Left kidney (tissue), 2 donors: ENCODE measurements around the gene SERGEF. TPM values are rescaled to one million over a fixed set of nuclear protein-coding genes. Genes with fewer than 3 reads are reported as not detected.

Experiments used
- DNase-seq: peaks from one replicate; pipeline ENCODE4 v3.0.0-alpha.2; 2013
- polyA plus RNA-seq: library from polyadenylated mRNA; unstranded; fragments of 120-200 nt; gene quantifications from one replicate; pipeline ENCODE4 v1.2.1, GENCODE V29; 2013; ENCODE audit not compliant: insufficient read length

The SERGEF gene
- polyA plus RNA-seq, 1 donor = 18.1 TPM

GRCh38 chr11:17770917-17771316 is 241.9 kb downstream of the SERGEF start:
- no peak for DNase-seq

DNA sequence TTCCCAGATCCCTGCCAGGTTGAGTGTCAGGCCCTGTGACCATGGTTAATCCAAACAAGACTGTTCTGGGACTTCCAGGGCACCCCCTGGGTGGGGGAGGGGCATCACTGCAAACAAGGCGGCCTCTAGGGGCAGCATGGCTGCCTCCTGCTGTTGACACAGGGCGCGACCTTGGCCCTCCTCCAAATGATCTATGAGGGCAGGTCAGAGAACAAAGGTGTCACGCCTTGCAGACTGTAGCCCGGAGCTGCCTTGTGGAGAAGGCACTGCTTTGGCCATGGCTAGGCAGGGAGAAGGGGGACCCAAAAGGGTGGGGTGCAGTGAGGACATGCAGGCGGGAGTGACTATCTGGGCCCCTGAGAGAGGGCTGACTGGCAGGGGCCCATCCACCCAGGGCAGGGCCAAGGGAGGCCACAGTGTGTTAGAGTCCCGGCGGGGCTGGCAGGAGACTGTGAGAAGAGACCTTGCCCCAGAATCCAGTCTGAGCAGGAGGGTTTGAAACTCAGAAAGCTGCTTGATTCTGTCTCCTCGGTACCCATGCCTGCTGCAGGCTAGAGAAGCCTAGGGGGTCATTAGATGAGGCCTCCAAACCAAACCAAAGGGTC is 242.7 kb downstream of the SERGEF start:
- no peak for DNase-seq

GRCh38 chr11:17769218-17769617 is 243.6 kb downstream of the SERGEF start:
- DNase-seq = no peak

DNA sequence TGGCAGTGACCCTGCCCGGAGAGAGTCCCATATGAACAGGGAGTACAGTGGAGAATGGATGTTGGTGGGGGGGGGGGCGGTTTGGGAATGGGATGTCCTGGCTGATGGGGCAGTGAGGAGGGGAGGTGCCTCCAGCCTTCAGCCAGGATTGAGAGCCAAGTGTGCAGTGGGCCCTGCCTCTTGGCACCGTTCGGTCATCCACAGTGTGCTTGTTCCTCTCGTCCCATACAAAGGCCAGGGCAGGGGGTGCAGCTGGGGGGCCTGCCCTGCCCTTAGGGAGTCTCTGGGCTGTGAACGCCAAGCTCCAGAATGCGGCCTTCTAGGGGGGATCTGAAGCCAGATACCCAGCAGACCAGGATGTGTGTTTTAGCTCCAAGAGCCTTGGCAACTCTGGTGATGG is 244.3 kb downstream of the SERGEF start:
- DNase-seq = no peak

GRCh38 chr11:17767914-17768313 is 244.9 kb downstream of the SERGEF start:
- no peak for DNase-seq

DNA sequence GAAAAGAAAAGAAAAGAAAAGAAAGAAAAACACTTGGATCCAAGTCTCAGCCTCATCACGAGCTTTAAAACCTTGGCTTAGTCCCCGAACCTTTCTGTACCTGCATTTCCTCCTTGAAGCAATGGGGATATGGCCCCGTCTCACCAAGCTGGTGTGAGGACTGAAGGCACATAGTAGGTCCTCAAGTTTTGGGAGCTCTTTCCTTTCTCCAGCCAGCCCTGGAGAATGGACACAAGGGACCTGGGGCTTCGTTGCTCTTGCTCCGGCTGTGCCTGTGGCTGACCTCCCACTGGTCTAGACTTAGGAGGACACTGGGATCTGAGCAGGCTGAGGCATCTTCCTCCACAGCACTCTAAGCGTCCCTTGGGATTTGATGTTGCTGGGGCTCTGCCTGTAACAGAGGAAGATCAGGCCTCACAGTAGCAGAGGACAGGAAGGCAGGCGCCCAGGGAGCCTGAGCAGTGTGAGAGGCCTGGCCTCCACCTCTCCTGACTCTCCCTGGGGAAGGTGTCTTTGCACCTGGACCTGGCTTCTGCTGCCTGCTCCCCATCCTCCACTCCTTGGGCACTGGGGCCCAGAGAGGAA is 245.5 kb downstream of the SERGEF start:
- DNase-seq = no peak

DNA sequence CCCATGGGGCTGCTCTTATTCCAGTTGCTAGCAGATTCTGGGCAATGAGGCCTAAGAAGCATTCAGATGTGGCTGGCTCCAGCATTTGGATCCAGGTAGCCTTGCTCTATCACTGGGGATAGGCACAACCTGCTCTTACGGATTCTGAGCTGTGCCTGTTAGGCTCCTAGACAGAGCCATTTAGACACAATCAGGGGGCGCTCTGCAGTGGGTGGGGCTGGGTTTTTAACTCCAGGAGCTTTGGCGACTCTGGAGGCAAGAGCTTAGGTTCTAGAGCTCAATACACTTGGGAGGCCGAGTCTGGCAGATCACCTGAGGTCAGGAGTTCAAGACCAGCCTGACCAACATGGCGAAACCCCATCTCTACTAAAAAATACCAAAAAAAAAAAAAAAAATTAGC is 246.3 kb downstream of the SERGEF start:
- no peak for DNase-seq

- DNase-seq = no peak
Measured at GRCh38 chr11:17766073-17766359, 246.8 kb downstream of the SERGEF start.

DNA sequence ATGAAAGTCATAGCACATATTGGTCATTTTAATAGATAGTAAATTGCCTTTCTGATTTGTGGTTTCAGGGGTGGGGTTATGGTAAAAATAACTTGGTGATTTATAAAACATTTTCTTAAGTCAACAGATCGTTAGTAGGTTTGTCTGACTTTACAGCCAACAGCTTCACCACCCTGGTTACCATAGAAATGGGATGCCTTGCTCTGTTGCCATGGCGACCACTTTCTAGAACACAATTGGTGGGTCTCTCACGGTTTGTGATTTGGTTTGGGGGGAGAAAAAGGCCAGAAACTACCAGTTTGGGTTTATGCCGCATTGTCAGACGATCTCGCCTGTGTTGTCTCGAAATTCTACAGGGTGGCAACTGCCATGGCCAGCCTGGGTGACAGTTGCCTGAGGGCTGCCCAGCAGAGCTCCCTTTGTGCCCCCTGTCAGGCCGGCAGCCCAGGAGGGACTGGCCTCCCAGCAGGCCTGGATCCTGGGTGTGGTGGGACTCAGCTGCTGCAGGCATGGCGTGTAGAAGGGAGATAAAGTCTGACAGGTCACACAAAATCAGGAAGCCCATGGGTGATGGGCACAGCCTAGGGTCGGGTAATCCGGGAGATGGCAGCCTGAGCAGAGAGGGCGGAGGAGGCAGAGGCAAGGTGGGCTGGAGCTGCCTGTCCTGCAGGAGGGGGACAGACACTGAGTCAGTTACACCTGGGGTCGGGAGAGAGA is 247.3 kb downstream of the SERGEF start:
- DNase-seq = no peak

- DNase-seq = no peak
Measured at GRCh38 chr11:17764446-17765218, 248.2 kb downstream of the SERGEF start.

DNA sequence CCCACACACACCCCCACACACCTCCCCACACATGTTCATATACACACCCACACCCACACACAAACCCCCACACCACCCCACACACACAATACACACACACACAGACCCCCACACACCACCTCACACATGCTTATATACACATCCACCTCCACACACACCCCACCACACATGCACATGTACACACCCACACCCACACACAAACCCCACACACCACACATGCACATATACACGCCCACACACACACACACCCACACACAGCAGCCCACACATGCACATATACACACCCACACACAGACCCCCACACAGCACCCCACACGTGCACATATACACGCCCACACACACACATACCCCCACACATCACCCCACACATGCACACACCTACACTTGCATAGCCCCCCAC is 249.1 kb downstream of the SERGEF start:
- no peak for DNase-seq

DNA sequence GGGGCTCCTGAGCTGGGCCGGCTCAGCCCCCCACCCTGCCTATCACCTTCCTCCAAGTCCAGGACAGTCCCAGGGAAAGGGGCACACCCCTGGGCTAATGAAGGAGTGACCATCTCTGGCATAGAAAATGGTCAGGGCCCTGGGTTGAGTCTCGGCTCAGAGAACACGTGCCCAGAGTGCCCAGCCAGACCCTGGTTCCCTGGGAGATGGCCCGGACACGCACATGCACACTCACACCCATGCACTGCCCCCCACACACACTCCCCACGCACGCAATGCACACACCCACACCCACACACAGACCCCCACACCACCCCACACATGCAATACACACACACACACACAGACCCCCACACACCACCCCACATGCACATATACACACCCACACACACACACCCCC is 249.6 kb downstream of the SERGEF start:
- DNase-seq = no peak

- no peak for DNase-seq
Measured at GRCh38 chr11:17762309-17762974, 250.4 kb downstream of the SERGEF start.

DNA sequence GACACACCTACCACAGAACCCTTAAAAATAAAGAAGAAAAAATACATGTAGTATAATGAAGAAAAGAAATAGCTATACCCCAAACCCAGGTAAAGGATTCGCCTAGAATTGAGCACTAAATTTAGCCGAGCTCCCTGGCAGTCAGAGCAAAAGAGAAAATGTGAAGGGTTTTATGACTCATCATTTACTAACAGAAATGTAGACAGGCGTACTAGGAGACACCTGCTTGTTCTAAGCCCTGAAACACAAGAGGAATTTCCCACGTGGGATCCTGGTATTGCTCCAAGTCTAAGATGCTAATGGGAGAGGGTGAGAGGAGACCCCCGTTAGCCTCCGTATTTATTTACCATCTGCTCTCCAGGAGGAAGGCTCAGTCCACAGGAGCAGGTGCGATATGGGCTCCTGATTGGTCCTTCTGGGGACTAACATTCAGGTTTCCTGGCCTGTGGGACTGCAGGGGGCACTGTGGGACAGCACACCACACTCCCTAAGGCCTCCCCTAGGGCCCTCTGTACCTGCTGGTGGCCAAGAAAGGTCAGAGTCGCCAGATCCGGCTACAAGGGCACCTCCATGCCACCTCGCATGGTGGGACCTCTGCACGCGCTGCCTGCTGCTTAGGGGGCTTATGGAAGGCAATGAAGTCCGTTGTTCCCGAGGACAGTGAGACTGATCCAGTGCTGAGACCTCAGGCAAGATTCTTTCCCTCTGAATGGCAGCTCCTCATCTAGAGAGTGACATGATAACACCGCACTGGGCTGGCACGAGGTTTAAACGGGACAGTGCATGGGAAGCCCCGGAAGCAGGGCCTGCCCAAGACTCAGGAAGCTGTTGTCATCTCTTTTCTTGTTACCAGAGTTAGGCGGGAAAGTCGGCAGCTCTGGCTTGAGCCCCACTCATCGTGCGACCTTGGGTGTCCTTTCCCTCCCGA is 252.5 kb downstream of the SERGEF start:
- no peak for DNase-seq

DNA sequence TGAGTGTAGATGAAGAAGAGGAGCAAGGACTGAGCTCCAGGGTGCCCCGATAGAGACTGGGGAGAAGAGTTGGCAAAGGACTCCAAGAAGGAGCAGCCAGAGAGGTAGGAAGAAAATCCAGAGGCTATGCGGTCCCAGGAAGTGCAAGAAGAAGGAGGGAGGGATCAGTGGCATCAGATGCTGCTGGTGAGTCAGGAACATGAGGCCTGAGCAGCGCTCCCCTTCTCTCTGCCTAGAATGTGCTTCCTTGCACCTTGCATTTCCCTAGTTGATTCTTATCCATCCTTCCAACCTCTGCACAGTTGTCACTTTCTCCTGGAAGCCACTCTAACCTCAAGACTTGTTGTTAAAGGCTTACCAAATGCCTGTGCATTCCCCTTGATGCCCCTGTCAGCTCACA is 257.0 kb downstream of the SERGEF start:
- no peak for DNase-seq

- DNase-seq = no peak
Measured at GRCh38 chr11:17753641-17754040, 259.2 kb downstream of the SERGEF start.

GRCh38 chr11:17753153-17753552 is 259.7 kb downstream of the SERGEF start:
- no peak for DNase-seq

DNA sequence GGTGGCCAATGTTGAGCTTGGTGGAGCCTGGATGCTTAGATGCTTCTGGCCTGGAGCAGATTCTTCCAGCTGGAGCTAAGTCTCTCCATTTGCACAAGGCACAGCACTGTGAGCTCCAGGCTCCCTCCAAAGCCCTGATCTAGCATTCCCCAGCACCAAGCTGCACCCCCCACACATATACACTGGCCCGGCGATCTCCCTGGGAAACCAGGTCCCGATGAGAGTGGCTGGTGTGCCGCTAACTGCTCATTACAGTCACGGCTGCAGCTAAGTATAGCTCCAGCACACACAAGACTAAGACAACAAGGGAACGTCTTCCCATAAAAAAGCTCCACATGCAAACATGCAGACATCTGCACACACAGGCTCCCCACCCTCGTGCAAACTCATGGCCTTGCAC is 260.7 kb downstream of the SERGEF start:
- no peak for DNase-seq

GRCh38 chr11:17751558-17751957 is 261.3 kb downstream of the SERGEF start:
- DNase-seq = no peak

GRCh38 chr11:17750801-17751165 is 262.1 kb downstream of the SERGEF start:
- no peak for DNase-seq

- no peak for DNase-seq
Measured at GRCh38 chr11:17750013-17750800, 262.6 kb downstream of the SERGEF start.
